Measurements from ENCODE around the gene CLIP3.
"Not testable (repeated sequence)": the region's sequence is repeated elsewhere in the genome, so short reads cannot be mapped to it uniquely, and the experiment has no call there.

Gene CLIP3
- 0.26 to 0.42 reads per million in 2 experiments for total RNA-seq

GRCh38 chr19:36032251-36033104 lies at the start of gene CLIP3:
Gene CLIP3, minus strand, starts transcription at chr19:36032873. Its CDS starts 516 bp downstream, at chr19:36032357.
- DNase-seq (ENCODE audit: low read depth) = no peak

DNA sequence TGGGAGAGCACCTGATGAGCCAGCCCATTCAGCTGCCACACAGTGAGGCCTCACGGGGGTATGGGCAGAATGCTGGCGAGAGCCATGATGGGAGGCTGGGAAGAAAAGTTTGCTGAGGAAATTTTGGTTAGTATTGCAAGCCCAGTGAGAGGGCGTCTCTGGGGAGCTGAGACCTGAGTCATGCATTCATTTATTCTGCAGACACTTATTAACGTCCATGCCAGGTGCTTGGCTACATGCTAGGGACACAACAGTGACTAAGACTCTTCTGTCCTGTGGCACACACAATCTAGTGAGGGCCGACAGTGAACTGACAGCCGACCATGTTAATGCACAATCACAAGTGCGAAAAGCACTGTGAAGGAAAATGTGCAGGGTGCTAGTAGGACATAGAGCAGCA lies 49.2 kb upstream of the CLIP3 start:
- no peak for DNase-seq (ENCODE audit: low read depth)

GRCh38 chr19:36081385-36081784 lies 48.7 kb upstream of the CLIP3 start:
- DNase-seq (ENCODE audit: low read depth) = no peak

- no peak for DNase-seq (ENCODE audit: low read depth)
These were observed 46.8 kb upstream of the CLIP3 start for GRCh38 chr19:36079389-36079945.

DNA sequence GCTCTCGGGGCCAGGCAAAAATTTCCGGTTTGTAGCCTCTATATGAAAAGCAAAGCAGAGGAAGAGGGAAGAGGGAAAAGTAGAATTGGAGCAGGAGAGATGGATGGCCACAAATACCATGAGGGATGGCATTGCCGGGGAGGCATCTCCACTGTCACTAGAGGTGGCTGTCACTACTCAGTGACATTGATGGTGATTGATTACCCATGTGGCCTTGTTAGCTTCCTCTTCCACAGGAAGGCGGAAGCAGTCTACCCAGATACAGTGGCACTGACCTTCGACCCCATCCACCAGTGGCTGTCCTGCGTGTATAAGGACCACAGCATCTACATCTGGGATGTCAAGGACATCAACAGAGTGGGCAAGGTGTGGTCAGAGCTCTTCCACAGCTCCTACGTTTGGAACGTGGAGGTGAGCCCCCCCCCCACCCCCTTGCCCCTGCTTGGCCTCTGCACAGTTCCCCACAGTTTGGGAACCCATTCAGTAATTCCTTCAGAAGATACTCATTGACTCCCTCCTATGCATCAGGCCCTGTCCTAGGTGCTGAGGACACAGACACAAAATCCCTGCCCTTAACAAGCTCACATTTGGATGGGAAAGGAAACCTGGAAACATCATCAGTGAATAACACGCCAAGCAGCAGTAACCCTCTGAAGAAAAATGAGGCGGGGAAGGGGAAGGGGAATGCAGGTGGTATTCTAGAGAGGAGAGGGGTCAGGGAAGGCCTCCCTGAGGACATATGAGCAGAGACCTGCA lies 40.6 kb upstream of the CLIP3 start:
- no peak for DNase-seq (ENCODE audit: low read depth)

DNA sequence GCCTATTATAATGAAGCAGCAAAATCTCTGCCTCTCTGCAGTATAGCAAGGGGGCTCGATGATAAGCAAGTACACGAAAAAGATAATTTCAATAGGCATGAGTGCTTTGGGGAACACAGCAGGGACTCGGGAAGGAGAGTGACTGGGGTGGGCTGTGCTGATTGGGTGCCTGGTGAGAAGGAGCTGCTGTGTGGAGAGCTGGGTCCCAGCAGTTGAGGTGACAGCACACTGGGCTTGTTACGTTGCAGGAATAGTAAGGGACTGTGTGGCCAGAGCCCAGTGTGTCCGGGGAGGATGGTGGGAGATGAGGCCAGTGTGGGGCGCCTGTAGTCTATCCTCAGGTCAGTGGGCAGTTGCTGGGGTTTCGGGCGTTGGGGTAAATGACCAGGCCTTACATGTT lies 39.4 kb upstream of the CLIP3 start:
- DNase-seq (ENCODE audit: low read depth) = no peak

DNA sequence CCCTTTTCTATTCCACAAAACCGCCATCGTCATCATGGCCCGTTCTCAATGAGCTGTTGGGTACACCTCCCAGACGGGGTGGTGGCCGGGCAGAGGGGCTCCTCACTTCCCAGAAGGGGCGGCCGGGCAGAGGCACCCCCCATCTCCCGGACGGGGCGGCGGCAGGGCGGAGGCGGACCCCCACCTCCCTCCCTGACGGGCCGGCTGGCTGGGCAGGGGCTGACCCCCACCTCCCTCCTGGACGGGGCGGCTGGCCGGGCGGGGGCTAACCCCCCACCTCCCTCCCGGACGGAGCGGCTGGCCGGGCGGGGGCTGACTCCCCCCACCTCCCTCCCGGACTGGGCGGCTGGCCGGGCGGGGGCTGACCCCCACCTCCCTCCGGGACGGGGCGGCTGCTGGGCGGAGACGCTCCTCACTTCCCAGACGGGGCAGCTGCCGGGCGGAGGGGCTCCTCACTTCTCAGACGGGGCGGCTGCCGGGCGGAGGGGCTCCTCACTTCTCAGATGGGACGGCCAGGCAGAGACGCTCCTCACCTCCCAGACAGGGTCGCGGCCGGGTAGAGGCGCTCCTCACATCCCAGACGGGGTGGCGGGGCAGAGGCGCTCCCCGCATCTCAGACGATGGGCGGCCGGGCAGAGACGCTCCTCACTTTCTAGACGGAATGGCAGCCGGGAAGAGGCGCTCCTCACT lies 36.3 kb upstream of the CLIP3 start:
- DNase-seq (ENCODE audit: low read depth) = not testable (repeated sequence)

DNA sequence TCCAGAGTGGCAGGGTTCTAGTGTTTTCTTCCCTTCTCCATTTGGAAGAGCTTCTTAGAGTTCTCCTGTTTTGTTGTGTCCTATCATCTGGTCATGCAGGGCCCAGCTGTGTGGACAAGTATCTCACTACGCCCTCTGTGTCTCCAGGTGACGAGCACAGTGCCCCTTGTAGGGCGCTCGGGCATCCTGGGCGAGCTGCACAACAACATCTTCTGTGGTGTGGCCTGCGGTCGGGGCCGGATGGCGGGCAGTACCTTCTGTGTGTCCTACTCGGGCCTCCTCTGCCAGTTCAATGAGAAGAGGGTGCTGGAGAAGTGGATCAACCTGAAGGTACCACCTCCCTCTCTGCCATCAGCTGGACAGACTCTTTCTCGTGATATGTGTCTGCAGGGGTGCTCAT lies 35.0 kb upstream of the CLIP3 start:
- DNase-seq (ENCODE audit: low read depth) = no peak

- no peak for DNase-seq (ENCODE audit: low read depth)
These were observed 32.2 kb upstream of the CLIP3 start for GRCh38 chr19:36064826-36065225.

GRCh38 chr19:36061367-36061766 lies 28.7 kb upstream of the CLIP3 start:
- DNase-seq (ENCODE audit: low read depth) = no peak

DNA sequence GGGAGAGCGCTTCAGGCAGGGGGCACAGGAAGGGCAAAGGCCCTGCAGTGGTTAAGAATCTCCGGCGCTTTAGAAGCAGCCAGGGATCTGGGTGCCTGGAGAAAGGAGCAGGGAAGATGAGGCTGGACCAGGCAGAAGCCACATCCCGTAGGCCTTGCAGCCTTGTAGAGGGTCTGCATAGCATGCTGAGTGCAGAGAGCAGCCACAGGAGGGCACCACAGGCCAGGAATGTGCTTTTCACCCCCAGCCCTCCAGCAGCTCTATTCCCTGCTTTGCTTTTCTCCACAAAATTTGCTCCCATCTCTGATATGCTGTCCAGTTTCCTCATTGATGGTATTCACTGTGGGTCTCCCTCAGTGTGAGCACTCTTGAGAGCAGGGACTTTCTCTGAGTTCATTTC lies 27.8 kb upstream of the CLIP3 start:
- DNase-seq (ENCODE audit: low read depth) = no peak

DNA sequence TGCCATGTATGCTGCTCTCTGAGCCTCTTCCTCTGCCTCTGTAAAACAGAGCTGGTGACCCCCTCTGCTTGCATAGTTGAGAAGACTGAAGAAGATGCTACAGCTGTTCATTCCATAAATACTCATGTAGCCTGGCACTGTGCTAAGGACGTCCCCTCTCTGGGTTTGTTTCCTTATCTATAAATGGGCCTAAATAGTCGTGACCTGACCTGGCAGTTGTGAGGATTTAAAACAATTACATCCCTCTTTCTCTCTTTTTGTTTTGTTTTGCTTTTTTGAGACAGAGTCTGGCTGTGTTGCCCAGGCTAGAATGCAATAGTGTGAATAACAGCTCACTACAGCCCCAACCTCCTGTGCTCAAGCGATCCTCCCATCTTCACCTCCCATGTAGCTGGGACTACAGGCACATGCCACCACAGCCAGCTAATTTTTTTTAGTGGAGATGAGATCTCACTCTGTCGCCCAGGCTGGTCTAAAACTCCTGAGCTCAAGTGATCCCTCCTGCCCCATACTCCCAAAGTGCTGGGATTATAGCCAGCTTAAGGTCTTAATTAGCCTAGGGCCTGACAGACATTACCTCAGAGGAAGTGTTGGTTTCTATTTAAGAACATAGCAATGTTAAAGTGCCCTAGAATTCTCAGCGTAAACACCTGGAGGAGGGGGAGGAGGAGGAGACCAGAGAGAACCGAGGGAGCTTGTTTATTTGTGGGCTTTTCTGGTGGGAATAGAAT lies 26.7 kb upstream of the CLIP3 start:
- DNase-seq (ENCODE audit: low read depth) = no peak

DNA sequence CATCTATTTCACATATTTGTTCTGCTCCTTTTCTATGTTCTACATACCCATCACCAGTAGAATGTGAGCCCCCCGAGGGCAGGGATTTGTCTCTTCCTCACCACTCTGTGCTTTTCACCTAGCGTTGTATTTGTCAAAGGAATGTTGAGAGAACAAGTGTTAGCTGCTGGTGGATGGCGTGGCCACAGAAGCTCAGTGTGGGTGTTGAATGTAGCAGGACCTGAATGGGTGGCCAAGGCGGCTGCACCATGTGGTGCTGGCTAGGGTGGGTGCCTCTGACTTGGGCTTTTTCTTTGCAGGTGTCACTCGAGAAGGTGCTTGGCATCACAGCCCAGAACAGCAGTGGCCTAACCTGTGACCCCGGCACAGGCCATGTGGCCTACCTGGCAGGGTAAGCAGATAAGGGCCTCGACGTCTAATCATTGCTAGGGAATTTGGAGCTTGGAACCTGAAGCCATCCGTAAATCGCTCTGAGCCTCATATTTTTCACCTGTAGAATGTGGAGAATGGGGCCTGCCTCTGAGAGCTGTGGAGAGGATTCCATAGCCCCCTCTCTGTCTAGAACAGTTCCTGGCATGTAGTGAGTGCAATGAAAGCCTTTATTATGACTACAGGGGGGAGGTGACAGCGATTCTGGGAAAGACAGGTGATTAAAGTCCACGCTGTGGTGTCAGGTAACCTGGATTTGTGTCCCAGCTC lies 26.0 kb upstream of the CLIP3 start:
- no peak for DNase-seq (ENCODE audit: low read depth)

DNA sequence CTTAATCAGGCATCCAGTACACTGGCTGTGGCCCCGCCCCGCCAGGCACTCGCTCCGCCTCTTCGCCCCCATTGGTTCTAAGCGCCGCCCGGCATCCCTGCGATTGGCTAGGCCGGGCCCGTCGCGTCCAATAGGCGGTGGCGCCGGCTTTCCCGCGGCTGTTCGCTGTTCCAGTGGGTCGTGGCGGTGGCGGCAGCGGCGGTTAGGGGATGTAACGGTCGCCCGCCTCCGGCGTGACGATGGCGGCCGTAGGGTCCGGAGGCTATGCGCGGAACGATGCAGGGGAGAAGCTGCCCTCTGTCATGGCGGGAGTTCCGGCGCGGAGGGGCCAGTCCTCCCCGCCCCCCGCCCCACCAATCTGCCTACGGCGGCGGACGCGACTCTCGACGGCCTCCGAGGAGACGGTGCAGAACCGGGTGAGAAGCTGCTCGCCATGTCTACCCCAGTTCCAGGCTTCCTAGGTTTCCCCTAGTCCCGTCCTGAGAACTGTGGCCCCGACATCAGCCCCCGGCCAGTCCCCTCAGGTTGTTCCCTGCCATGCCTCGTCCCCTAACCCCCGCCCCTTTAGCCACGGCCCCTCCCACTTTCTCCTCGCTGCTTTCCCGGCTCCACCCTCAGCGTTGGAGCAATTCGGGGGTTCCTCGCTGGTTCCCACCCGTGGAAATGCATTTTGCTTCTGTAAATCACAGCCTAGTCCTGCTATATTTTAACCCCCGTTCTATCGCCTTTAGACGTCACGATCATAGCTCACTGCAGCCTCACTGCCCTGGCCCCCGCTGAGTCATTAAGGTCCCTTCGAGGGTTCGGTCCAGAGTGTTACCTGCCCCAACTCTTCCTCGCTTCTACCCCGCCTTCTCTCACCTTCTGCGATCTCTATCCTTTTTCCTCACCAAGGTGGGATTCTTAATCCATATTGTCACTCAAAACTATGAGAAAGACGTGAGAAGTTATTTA lies 22.3 kb upstream of the CLIP3 start, which contains the start of gene WDR62:
WDR62 (plus strand) TSS at position 165 of the 954 bp plus-strand sequence; CDS start at position 240, 75 bp downstream.
- DNase-seq (ENCODE audit: low read depth) = peak; percentile 90

DNA sequence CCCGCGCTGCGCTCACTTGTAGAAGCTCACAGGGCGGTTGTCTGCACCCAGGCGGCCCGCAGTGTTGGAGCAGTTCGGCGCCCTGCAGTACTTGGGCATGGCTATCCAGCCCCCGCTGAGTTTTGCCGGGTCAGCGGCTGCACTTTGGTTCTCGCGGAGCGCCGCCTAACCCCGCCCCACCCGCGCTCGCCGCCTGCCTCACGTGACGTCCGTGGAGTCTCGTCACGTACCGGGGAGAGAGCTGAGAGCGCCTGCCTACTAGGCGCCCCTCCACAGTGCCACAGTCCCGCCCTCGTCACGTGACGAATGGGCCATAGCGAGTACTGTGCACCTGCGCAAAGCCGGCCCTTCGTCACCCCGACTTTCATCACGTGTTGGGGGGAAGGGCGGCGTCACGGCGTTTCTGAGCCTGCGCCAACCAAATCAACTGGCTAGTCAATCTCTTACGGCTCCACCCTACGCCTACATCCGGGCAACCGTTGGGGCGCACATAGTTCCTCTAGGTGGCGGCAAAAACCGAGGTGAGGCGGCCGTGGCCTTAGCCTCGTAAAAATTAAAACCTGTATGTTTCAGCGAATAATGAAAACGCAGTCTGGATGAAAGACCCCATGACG lies 21.6 kb upstream of the CLIP3 start, which contains the start of gene THAP8:
THAP8 (minus strand) TSS at position 167 of the 614 bp plus-strand sequence; CDS start at position 99, 68 bp downstream.
- peak; percentile 100 for DNase-seq (ENCODE audit: low read depth)

DNA sequence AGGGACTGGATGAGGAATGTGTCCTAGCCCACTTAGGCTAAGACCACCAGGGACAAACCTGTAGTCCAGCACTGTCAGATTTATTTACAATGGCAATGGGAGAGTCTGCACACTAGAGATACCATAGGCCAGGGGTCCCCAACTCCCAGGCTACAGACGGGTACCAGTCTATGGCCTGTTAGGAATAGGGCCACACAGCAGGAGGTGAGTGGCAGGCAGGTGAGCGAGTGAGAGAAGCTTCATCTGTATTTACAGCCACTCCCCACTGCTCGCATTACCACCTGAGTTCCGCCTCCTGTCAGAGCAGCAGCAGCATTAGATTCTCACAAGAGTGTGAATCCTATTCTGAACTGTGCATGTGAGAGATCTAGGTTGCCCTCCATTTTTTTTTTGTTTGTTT lies 19.0 kb upstream of the CLIP3 start:
- DNase-seq (ENCODE audit: low read depth) = no peak

DNA sequence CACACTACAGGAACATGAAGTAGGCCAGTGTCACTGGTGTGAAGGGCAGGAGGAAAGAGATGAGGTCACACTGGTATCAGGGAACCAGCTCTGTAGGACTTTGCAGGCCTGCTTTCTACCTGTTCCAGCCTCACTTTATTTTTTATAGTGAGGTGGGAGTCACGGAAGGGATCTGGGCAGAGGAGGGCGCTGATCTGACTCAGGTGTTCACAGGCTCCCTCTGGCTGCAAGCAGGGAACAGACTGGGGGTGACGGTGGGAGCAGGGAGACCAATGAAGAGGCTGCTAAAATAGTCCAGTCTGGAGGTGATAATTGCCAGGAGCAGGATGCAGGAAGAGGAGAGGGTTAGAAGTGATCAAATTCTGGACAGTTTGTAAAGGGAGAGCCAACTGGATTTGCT lies 18.6 kb upstream of the CLIP3 start:
- no peak for DNase-seq (ENCODE audit: low read depth)

- no peak for DNase-seq (ENCODE audit: low read depth)
These were observed 16.5 kb upstream of the CLIP3 start for GRCh38 chr19:36049080-36049698.

GRCh38 chr19:36047835-36048234 lies 15.2 kb upstream of the CLIP3 start:
- DNase-seq (ENCODE audit: low read depth) = no peak

Data from T follicular helper cell (primary cell).